HL-60 (cell line): ENCODE results near the gene SERPINA5.

ENCODE experiments used
- DNase-seq, 2 experiments: peaks; one replicate each; pipeline ENCODE4 v3.0.0-alpha.2; 2010 to 2020; ENCODE audit warnings: low read depth in 1 of 2, low spot score in 1 of 2
- H3K27ac ChIP-seq: fragments of 250-450 bp; sonication (Bioruptor Pico); replicated peaks from 2 replicates; pipeline ENCODE4 v1.5.1; 2020; ENCODE audit warnings: mild to moderate bottlenecking, moderate library complexity
- H3K27me3 ChIP-seq: fragments of 250-450 bp; sonication (Bioruptor Pico); 2 replicates; pipeline ENCODE4 v1.5.1; 2021; ENCODE audit warnings: mild to moderate bottlenecking, moderate library complexity; ENCODE audit not compliant: insufficient read depth, poor library complexity, severe bottlenecking
- H3K4me3 ChIP-seq: replicated peaks from 2 replicates; pipeline ENCODE4 v1.5.1; 2011; ENCODE audit warnings: mild to moderate bottlenecking, control low read depth, low read length; ENCODE audit not compliant: insufficient read depth
- CTCF ChIP-seq: IDR thresholded peaks from one replicate; pipeline ENCODE4 v1.5.1; 2011; ENCODE audit warnings: low read length, control low read depth, inconsistent platforms; ENCODE audit not compliant: insufficient read depth
- GABPA ChIP-seq: IDR thresholded peaks from 2 replicates; pipeline ENCODE4 v1.6.1; 2012; ENCODE audit warnings: low read depth
- POLR2AphosphoS5 ChIP-seq: IDR thresholded peaks from 2 replicates; pipeline ENCODE4 v1.6.1; 2012; ENCODE audit warnings: low read depth
- REST ChIP-seq: IDR thresholded peaks from 2 replicates; pipeline ENCODE4 v1.6.1; 2012; ENCODE audit warnings: low read depth; ENCODE audit not compliant: insufficient replicate concordance
- SPI1 ChIP-seq: IDR thresholded peaks from 2 replicates; pipeline ENCODE4 v1.6.1; 2012; ENCODE audit warnings: low read depth, mild to moderate bottlenecking, borderline replicate concordance
- long read RNA-seq: library from polyadenylated mRNA; unstranded; transcript quantifications from one replicate; pipeline ENCODE4 v2.0.0, GENCODE V29; 2020

SERPINA5 gene
- long read RNA-seq, result 0 reads

- Histone ChIP-seq H3K27ac (no peak within 1 kb of the TSS), H3K4me3 (no peak within 1 kb of the TSS), H3K27me3 (no peaks in the 10 kb centered on the region)
- DNase-seq, result no peak
- TF ChIP-seq GABPA (no peak), REST (no peak), CTCF (no peak), POLR2AphosphoS5 (no peak), SPI1 (no peak)
These were observed at the start of gene SERPINA5 for GRCh38 chr14:94581127-94581999. TSS of gene SERPINA5 (plus strand) at chr14:94581426. CDS start at chr14:94587363, 5,937 bp downstream.

GRCh38 chr14:94532447-94532846 lies 48.8 kb upstream of the SERPINA5 start:
- Histone ChIP-seq H3K4me3 (no peak overlapping the region), H3K27ac (no peak overlapping the region), H3K27me3 (no peaks in the 10 kb centered on the region)
- TF ChIP-seq GABPA (no peak), CTCF (no peak), SPI1 (no peak), REST (no peak), POLR2AphosphoS5 (no peak)
- no peak for DNase-seq

GRCh38 chr14:94535506-94535905 lies 45.7 kb upstream of the SERPINA5 start:
- no peak overlapping the region for H3K4me3 ChIP-seq
- TF ChIP-seq GABPA (no peak), CTCF (no peak), REST (no peak), POLR2AphosphoS5 (no peak), SPI1 (no peak)
- H3K27me3 ChIP-seq, result no peaks in the 10 kb centered on the region
- H3K27ac ChIP-seq, result no peak overlapping the region
- no peak for DNase-seq
